WI38 (cell line): ENCODE results near the gene MID1.
"Not testable (repeated sequence)": the region's sequence is repeated elsewhere in the genome, so short reads cannot be mapped to it uniquely, and the experiment has no call there.

Source experiments
- H3K4me3 ChIP-seq: 2 replicates; pipeline ENCODE4 v1.5.1; 2011; ENCODE audit warnings: low read depth, mild to moderate bottlenecking, control low read depth, low read length
- CTCF ChIP-seq: IDR thresholded peaks from 2 replicates; pipeline ENCODE4 v1.5.1; 2012; ENCODE audit warnings: low read depth, mild to moderate bottlenecking, control low read depth, low read length

Gene MID1

GRCh38 chrX:10589098-10589497 is 31.3 kb downstream of the MID1 start:
- no peak overlapping the region for H3K4me3 ChIP-seq
- TF ChIP-seq CTCF, result no peak

- not testable (repeated sequence) for H3K4me3 ChIP-seq
Measured at GRCh38 chrX:10584882-10585281, 35.5 kb downstream of the MID1 start.

- H3K4me3 ChIP-seq, result no peak overlapping the region
- TF ChIP-seq CTCF, result no peak
Measured at GRCh38 chrX:10582945-10583344, 37.4 kb downstream of the MID1 start.

GRCh38 chrX:10582215-10582733 is 38.1 kb downstream of the MID1 start:
- no peak overlapping the region for H3K4me3 ChIP-seq
- no peak for TF ChIP-seq CTCF

GRCh38 chrX:10579112-10580011 is 41.0 kb downstream of the MID1 start:
- no peak for TF ChIP-seq CTCF
- 0 out of 2 replicates have a peak overlapping the region, but pooled peaks have one; percentile 17 for H3K4me3 ChIP-seq

GRCh38 chrX:10578527-10578926 is 41.9 kb downstream of the MID1 start:
- TF ChIP-seq CTCF, result no peak
- no peak overlapping the region for H3K4me3 ChIP-seq

GRCh38 chrX:10577853-10578252 is 42.5 kb downstream of the MID1 start:
- TF ChIP-seq CTCF, result no peak
- H3K4me3 ChIP-seq, result no peak overlapping the region
